Activated T-cell treated with anti-CD3 and anti-CD28 coated beads, Interleukin-2, amount 50 U/mL, for 24 hours (primary cell): ENCODE results near the gene KLHL24.
"Not testable (repeated sequence)": the region's sequence is repeated elsewhere in the genome, so short reads cannot be mapped to it uniquely, and the experiment has no call there.

Experiments
- DNase-seq: peaks from one replicate; pipeline ENCODE4 v3.0.0-alpha.2; 2020
- H3K27ac Mint-ChIP-seq: 2 replicates; pipeline ENCODE4 v1.8.0; 2020; ENCODE audit warnings: mild to moderate bottlenecking, mixed read lengths
- H3K27me3 Mint-ChIP-seq: 2 replicates; pipeline ENCODE4 v1.8.0; 2020; ENCODE audit warnings: mixed read lengths
- H3K36me3 Mint-ChIP-seq: 2 replicates; pipeline ENCODE4 v1.8.0; 2020; ENCODE audit warnings: low read depth, mixed read lengths
- H3K4me1 Mint-ChIP-seq: 2 replicates; pipeline ENCODE4 v1.8.0; 2020; ENCODE audit warnings: low read depth, mixed read lengths
- H3K4me3 Mint-ChIP-seq: 2 replicates; pipeline ENCODE4 v1.8.0; 2020; ENCODE audit warnings: mild to moderate bottlenecking, moderate library complexity, mixed read lengths
- H3K9me3 Mint-ChIP-seq: 2 replicates; pipeline ENCODE4 v1.8.0; 2020; ENCODE audit warnings: mixed read lengths

KLHL24 gene

GRCh38 chr3:183635431-183636220 is at the start of gene KLHL24:
TSS of gene KLHL24 (plus strand) at chr3:183635623. CDS start at chr3:183650357, 14,734 bp downstream.
- DNase-seq = peak; percentile 90
- H3K27me3 Mint-ChIP-seq = no peaks in the 10 kb centered on the region
- peak within 1 kb of the TSS; percentile 96 for H3K27ac Mint-ChIP-seq
- H3K9me3 Mint-ChIP-seq = no peaks in the 10 kb centered on the region
- H3K4me1 Mint-ChIP-seq = peaks cover 40% of the 10 kb centered on the region
- H3K36me3 Mint-ChIP-seq = peaks cover 6% of the 10 kb centered on the region
- H3K4me3 Mint-ChIP-seq = peak within 1 kb of the TSS; percentile 91

GRCh38 chr3:183586477-183586876 is 48.9 kb upstream of the KLHL24 start:
- no peaks in the 10 kb centered on the region for H3K9me3 Mint-ChIP-seq
- peaks cover 26% of the 10 kb centered on the region for H3K4me1 Mint-ChIP-seq
- no peaks in the 10 kb centered on the region for H3K27me3 Mint-ChIP-seq

GRCh38 chr3:183587336-183587735 is 48.1 kb upstream of the KLHL24 start:
- Mint-ChIP-seq H3K4me1 (peaks cover 35% of the 10 kb centered on the region), H3K36me3 (no peaks in the 10 kb centered on the region), H3K27me3 (no peaks in the 10 kb centered on the region), H3K9me3 (no peaks in the 10 kb centered on the region), H3K4me3 (no peak overlapping the region), H3K27ac (peak overlapping the region; percentile 88)
- no peak for DNase-seq

More at GRCh38 chr3:183586477-183586876, 48.9 kb upstream of the KLHL24 start:
- H3K36me3 Mint-ChIP-seq = no peaks in the 10 kb centered on the region
- no peak overlapping the region for H3K27ac Mint-ChIP-seq
- H3K4me3 Mint-ChIP-seq = no peak overlapping the region
- DNase-seq = no peak

GRCh38 chr3:183590442-183590841 is 45.0 kb upstream of the KLHL24 start:
- Mint-ChIP-seq H3K4me1 (peaks cover 39% of the 10 kb centered on the region), H3K27me3 (no peaks in the 10 kb centered on the region), H3K36me3 (no peaks in the 10 kb centered on the region), H3K27ac (no peak overlapping the region), H3K9me3 (no peaks in the 10 kb centered on the region), H3K4me3 (no peak overlapping the region)
- DNase-seq = no peak

GRCh38 chr3:183591881-183592521 is 43.4 kb upstream of the KLHL24 start:
- peak overlapping the region; percentile 58 for H3K27ac Mint-ChIP-seq

GRCh38 chr3:183592821-183593220 is 42.6 kb upstream of the KLHL24 start:
- no peak for DNase-seq
- peaks cover 2% of the 10 kb centered on the region for H3K36me3 Mint-ChIP-seq
- H3K4me1 Mint-ChIP-seq = peaks cover 23% of the 10 kb centered on the region
- peaks cover 4% of the 10 kb centered on the region for H3K9me3 Mint-ChIP-seq
- no peaks in the 10 kb centered on the region for H3K27me3 Mint-ChIP-seq
- no peak overlapping the region for H3K4me3 Mint-ChIP-seq
- no peak overlapping the region for H3K27ac Mint-ChIP-seq

More at GRCh38 chr3:183591881-183592521, 43.4 kb upstream of the KLHL24 start:
- Mint-ChIP-seq H3K4me1 (peaks cover 30% of the 10 kb centered on the region), H3K9me3 (no peaks in the 10 kb centered on the region), H3K36me3 (no peaks in the 10 kb centered on the region), H3K4me3 (peak overlapping the region; percentile 15), H3K27me3 (no peaks in the 10 kb centered on the region)
- DNase-seq = no peak

- H3K4me1 Mint-ChIP-seq = peaks cover 15% of the 10 kb centered on the region
- no peak overlapping the region for H3K4me3 Mint-ChIP-seq
- H3K36me3 Mint-ChIP-seq = peaks cover 6% of the 10 kb centered on the region
- peaks cover 15% of the 10 kb centered on the region for H3K9me3 Mint-ChIP-seq
- no peak overlapping the region for H3K27ac Mint-ChIP-seq
- no peak for DNase-seq
- H3K27me3 Mint-ChIP-seq = no peaks in the 10 kb centered on the region
These were observed 40.8 kb upstream of the KLHL24 start for GRCh38 chr3:183594636-183595035.

- H3K36me3 Mint-ChIP-seq = peaks cover 6% of the 10 kb centered on the region
- no peak overlapping the region for H3K4me3 Mint-ChIP-seq
- H3K4me1 Mint-ChIP-seq = peaks cover 3% of the 10 kb centered on the region
- no peak for DNase-seq
- H3K9me3 Mint-ChIP-seq = peaks cover 15% of the 10 kb centered on the region
- H3K27ac Mint-ChIP-seq = no peak overlapping the region
- no peaks in the 10 kb centered on the region for H3K27me3 Mint-ChIP-seq
These were observed 37.5 kb upstream of the KLHL24 start for GRCh38 chr3:183597959-183598358.

GRCh38 chr3:183611326-183611725 is 24.1 kb upstream of the KLHL24 start:
- H3K27me3 Mint-ChIP-seq, H3K4me3 Mint-ChIP-seq, H3K4me1 Mint-ChIP-seq, H3K27ac Mint-ChIP-seq, DNase-seq, H3K9me3 Mint-ChIP-seq, H3K36me3 Mint-ChIP-seq: not testable (repeated sequence)

- H3K27ac Mint-ChIP-seq = no peak overlapping the region
- no peaks in the 10 kb centered on the region for H3K9me3 Mint-ChIP-seq
- H3K36me3 Mint-ChIP-seq = no peaks in the 10 kb centered on the region
- H3K27me3 Mint-ChIP-seq = peaks cover 4% of the 10 kb centered on the region
- DNase-seq = no peak
- no peak overlapping the region for H3K4me3 Mint-ChIP-seq
- H3K4me1 Mint-ChIP-seq = no peaks in the 10 kb centered on the region
These were observed 21.8 kb upstream of the KLHL24 start for GRCh38 chr3:183613366-183614285.

GRCh38 chr3:183618542-183618941 is 16.9 kb upstream of the KLHL24 start:
- H3K27ac Mint-ChIP-seq = no peak overlapping the region
- no peak overlapping the region for H3K4me3 Mint-ChIP-seq
- no peak for DNase-seq
- no peaks in the 10 kb centered on the region for H3K4me1 Mint-ChIP-seq
- peaks cover 4% of the 10 kb centered on the region for H3K27me3 Mint-ChIP-seq
- H3K9me3 Mint-ChIP-seq = no peaks in the 10 kb centered on the region
- no peaks in the 10 kb centered on the region for H3K36me3 Mint-ChIP-seq

GRCh38 chr3:183619010-183619409 is 16.4 kb upstream of the KLHL24 start:
- no peak overlapping the region for H3K4me3 Mint-ChIP-seq
- H3K36me3 Mint-ChIP-seq = no peaks in the 10 kb centered on the region
- DNase-seq = no peak
- H3K4me1 Mint-ChIP-seq = no peaks in the 10 kb centered on the region
- H3K9me3 Mint-ChIP-seq = no peaks in the 10 kb centered on the region
- no peak overlapping the region for H3K27ac Mint-ChIP-seq
- peaks cover 3% of the 10 kb centered on the region for H3K27me3 Mint-ChIP-seq

GRCh38 chr3:183619624-183620251 is 15.7 kb upstream of the KLHL24 start:
- Mint-ChIP-seq H3K36me3 (no peaks in the 10 kb centered on the region), H3K4me3 (no peak overlapping the region), H3K27ac (no peak overlapping the region), H3K27me3 (no peaks in the 10 kb centered on the region), H3K9me3 (no peaks in the 10 kb centered on the region), H3K4me1 (no peaks in the 10 kb centered on the region)
- DNase-seq = no peak

GRCh38 chr3:183620252-183620628 is 15.2 kb upstream of the KLHL24 start:
- H3K9me3 Mint-ChIP-seq = no peaks in the 10 kb centered on the region
- no peak for DNase-seq
- no peaks in the 10 kb centered on the region for H3K27me3 Mint-ChIP-seq
- H3K4me1 Mint-ChIP-seq = no peaks in the 10 kb centered on the region
- H3K36me3 Mint-ChIP-seq = no peaks in the 10 kb centered on the region
- H3K27ac Mint-ChIP-seq = no peak overlapping the region
- H3K4me3 Mint-ChIP-seq = no peak overlapping the region
